SIG-M5 treated with dmso at 0.1 percent for 504 hours (cell line): ENCODE data around the gene HOXD13.

ENCODE experiments used
- DNase-seq: peaks from one replicate; lab custom pipeline; 2025; ENCODE audit not compliant: unreplicated experiment; lab: John Stamatoyannopoulos, UW

HOXD13 gene

DNA sequence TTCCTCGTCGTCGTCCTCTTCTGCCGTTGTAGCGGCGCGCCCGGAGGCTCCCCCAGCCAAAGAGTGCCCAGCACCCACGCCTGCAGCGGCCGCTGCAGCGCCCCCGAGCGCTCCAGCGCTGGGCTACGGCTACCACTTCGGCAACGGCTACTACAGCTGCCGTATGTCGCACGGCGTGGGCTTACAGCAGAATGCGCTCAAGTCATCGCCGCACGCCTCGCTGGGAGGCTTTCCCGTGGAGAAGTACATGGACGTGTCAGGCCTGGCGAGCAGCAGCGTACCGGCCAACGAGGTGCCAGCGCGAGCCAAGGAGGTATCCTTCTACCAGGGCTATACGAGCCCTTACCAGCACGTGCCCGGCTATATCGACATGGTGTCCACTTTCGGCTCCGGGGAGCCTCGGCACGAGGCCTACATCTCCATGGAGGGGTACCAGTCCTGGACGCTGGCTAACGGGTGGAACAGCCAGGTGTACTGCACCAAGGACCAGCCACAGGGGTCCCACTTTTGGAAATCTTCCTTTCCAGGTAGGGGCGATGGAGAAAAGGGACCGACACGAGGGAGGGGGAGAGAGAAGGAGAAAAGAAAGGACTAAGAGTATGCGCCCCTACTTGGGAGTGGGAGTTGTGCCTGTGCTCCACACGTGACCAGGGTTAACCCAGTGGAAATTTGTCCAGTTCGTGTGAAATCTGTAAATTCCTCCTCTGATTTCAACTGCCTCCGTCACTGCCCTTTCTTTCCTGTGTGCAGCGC is 800 bp downstream of the HOXD13 start:
- DNase-seq = peak; percentile 50

DNA sequence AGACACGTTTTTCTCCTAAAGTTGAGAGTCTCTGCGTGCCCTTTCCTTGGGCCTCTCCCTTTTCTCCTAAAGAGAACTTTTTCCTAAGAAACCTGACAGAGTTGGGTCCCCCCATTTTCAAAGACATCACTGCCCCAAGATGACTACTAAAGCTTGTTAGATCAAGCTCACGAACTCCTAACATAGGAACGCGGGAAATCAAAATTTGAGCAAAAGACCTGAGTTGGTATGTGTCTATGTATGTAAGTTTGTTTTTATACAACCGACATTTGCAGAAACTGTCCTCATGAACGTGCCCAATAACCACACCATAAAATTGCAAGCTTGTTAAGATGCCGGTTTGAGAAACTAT is 1.4 kb downstream of the HOXD13 start:
- DNase-seq = no peak

DNA sequence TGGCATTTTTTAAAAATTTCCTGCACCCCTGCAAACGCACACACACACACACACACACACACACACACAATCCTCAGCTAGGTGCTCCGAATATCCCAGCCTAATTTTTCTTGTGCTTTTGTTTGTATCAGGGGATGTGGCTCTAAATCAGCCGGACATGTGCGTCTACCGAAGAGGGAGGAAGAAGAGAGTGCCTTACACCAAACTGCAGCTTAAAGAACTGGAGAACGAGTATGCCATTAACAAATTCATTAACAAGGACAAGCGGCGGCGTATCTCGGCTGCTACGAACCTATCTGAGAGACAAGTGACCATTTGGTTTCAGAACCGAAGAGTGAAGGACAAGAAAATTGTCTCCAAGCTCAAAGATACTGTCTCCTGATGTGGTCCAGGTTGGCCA is 1.8 kb downstream of the HOXD13 start:
- no peak for DNase-seq

DNA sequence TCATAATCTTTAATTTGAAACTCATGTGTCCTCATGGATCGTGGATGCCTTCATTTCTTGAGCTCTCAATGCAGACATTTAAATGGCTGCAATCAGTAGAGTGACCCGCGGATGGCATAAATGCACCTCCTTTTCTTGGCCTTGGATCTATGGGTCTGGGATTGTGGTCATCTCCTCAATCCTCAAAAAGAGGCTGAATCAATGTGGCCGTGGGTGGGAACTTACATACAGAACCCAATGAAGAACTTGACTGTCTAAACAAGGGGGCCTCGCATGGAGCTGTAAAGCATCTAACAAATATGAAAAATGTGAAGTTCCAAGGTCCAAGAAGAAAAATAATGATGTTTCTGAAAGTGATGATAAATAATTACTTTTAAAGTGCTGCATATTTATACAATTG is 2.9 kb downstream of the HOXD13 start:
- no peak for DNase-seq

DNA sequence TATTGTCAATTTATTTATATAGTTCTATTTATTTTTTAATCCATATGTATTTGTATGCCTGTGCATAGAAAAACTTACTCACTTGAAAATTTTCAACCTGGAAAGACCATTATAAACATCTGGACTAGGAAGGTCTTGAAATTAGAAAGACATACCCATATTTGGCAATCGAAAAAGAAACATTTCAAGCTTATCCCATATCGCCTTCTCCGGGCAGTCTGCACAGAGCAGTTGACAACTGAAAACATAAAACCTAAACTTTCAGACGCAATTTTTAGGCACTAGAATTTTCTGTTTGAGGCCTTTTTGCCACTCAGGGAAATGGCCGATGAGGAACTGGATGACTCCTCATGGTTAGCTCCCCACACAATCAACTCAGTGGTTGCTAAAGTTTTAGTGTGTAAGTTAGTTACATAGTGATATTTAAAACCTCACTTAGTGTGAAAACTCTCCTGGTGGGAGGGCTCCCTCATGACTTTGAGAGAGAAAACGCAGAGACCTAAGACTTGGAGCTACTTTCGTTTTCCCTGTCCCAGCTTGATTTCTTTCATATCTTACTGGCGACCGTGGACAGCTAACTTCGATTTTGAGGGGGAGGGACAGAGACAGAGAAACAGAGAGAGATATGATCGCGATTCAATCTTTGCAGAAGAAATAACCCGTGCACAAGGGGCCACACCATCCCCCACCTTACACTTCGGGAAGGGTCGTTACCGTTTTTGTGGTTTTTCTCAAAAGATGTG is 3.9 kb downstream of the HOXD13 start:
- peak; percentile 77 for DNase-seq

DNA sequence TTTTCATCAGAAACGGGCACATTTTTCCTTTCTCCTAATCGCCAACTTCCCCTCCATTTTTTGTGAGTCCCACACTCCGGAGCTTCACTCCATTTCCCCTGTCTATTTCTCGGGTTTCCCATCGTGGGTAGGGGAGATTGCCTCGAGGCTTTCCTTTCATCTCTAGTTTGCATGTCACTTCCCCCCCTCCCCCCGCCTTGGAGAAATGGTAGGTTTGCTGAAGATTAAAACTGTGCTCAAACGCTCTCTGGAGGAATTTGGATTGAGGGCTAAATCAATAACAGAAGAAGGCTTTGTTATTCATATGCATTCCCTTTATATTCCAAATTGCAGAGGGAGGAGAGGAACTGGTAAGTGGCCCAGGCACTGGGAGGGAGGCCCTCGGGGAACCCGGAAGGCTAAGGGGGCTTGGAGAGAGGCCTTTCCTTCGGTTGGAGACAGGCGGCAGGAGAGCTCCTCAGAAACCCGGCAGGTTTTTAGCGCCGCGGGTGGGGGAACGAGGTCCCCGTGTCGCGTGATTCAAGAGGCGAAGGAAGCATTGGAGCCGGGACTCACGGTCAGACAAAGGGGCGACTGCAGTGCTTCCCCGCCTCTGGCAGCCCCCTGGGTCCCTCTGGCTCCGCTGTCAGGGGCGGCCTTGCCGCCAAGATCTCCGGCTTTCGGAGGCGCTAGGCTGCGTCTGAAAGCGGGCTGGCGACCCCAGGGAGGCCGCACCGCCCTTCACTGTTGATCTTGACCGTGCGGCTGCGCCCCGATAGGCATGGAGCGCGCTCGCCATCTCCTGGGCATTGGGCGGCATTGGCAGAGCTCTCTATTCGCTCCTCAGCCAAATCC is 4.7 kb downstream of the HOXD13 start:
- DNase-seq = peak; percentile 93

DNA sequence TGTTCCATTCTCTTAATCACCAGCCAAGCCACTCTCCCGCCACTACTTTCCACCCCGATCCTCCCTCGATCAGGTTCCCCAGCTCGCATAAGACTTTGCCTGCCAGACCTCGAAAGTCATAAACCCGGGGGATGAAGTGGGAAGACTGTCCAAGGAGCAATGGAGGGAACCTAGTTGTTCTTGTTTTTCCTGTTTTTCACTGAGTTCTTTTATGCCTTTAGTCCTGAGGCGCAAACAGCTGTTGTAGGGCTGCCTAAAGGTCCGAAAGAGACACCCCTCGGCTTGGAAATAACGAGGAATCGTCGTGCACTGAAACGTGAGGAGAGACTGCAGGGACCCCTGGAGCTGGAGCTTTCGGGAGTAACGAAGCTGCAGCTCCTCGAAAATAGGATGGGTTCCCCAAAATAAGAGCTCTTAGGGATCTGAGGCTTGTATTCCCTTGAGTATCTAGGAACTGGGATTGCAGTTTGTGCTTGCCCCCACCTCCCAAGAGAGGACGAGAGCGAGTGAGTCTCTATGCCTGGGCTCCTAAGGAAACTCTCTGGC is 5.4 kb downstream of the HOXD13 start:
- DNase-seq = no peak

DNA sequence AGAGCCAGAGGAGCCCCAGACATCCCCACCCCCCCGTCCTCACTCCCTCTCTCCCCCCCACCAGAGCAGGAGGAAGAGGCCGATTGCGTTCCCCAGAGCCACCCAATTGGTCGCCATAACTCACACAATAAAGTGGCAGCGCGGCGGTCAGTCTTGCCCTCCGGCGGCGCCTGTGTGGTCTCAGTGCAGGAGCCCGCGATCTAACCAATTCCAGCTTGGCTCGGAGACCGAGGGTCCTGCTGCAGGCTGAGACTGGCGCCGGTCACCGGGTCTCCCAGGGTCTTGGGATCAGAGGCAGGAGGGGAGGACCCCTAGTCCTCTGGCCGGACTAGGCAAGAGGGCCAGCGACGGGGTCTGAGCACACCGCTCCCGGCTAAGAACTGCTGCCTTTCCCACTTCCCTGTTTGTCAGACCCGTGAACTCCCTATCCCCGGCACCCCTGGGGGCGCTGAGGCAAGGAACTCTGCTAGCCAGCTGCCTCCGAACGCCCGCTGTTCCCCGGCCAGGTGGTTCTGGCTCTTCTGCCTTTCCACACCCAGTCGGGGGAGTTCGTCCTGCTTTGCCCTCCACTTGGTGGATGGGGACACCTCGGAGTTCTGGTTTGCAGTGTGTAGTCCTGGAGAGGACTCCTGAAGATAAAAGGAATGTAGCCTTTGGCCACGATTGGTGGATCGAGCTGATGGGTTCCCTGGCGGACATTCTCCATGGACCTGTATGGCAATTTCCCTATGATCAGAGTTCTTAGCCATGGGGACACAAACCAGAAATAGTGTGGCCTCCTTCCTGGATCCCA is 6.0 kb downstream of the HOXD13 start:
- DNase-seq = no peak

DNA sequence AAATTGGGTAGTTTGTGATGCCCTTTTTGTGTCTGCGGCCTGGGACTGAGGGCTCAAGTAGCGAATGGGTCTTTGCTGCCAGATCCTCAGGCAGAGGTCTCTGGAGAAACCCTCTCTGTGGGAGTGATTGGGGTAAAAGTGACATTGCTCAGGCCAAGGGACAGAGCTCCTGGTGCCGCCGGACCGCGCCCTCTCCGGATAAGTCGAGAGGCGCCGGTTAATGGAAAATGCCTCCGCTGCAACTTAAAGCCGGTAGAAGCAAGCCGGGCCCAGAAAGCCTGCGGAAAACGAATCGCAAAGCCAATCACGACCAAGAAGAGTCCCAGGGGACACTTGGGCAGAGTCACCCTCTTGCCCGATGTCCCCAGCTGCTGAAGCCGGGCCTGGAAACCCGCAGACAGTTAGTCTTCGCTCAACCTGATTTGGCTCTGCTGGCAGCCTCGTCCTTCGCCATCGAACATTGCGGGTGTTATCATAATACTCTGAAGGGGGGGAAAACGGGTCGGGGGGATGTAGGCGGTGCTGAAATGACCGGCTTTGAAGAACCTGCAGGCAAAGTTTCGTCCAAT is 6.7 kb downstream of the HOXD13 start:
- DNase-seq = no peak

DNA sequence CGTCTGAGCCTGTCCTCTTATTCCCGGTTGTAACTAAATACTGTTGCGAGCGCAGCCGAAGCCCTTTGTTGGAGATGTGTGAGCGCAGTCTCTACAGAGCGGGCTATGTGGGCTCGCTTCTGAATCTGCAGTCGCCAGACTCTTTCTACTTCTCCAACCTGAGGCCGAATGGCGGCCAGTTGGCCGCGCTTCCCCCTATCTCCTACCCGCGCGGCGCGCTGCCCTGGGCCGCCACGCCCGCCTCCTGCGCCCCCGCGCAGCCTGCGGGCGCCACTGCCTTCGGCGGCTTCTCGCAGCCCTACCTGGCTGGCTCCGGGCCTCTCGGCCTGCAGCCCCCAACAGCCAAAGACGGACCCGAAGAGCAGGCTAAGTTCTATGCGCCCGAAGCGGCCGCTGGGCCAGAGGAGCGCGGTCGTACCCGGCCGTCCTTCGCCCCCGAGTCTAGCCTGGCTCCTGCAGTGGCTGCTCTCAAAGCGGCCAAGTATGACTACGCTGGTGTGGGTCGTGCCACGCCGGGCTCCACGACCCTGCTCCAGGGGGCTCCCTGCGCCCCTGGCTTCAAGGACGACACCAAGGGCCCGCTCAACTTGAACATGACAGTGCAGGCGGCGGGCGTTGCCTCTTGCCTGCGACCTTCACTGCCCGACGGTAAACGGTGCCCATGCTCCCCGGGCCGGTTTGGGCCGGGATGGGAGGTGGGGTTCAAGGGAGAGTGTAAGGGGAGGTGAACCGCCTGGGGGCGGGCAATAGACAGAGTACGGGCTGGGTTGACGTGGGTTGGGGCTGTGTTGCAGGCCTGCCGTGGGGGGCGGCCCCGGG is 7.4 kb downstream of the HOXD13 start, which contains the start of gene HOXD12:
TSS of gene HOXD12 (plus strand) at position 68 of the 819 bp plus-strand sequence. CDS start at position 75, 7 bp downstream.
- DNase-seq = no peak

DNA sequence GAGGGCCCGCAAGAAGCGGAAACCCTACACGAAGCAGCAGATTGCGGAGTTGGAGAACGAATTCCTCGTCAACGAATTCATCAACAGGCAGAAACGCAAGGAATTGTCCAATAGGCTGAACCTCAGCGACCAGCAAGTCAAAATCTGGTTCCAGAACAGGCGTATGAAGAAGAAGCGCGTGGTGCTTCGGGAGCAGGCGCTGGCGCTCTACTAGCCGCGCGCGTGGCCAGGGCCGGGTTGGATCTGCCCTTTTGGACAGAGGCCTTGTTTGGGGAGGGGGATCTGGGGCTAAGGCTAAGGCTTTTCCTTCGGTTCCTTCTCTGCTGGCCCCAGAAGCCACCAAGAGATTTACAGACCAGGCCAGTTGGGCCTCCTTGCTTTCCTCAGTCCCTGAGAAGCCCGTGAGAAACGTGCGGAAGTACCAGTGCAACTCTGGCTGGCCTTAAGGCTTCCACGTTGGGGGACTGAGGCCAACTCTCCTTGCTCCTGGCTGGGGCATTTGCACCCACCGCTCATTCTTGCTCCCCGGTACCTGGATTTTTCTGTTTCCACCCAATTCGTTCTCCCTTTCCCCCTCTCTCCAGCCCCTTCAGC is 8.1 kb downstream of the HOXD13 start:
- no peak for DNase-seq

DNA sequence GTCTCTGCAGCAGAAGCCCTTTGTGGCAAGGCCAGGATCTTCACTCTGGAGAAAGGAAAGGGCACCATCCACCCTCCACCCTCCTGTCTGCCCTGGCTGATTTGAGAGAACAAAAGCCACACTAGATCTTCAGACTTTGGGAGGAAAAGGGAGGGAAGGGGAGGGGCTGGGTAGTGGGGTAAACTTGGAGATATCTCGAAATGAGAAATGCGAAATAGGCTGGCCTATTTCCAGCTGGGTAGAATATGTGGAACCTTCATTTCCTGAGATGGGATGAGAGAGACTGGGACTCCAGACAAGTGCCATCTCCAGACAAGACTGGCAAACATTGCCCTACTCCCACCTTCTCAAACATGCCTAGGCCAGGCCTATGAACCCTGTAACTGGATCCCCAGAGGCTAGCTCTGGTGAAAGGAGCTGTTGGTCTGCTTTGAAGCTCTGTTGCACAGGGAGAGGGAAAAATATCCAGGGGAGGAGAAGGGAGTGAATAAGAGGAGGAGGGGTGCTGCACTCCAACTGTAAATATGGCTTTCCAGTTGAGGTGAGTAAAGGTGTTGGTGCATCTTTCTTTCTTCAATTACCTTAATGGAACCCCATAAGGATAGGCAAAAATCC is 8.8 kb downstream of the HOXD13 start:
- DNase-seq = no peak

DNA sequence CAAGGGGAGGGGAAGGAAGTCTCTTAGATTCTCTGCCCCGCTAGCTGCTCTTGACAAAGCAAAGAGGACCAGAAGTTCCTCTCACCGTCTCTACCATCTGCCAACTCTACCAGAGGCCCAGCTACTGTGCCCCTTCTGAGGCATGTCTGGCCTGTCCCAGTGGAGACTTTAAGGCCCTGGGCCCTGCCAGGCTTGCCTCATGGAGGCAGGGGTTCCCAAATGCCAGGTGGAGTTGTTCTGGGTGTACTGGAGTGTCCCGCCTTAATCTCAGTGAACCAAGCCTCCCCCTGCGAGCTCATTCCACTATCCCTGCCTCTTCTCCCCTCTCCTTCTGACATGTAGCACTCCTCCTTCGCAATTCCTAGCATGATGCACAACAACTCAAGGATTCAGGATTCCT is 9.3 kb downstream of the HOXD13 start:
- DNase-seq = no peak

DNA sequence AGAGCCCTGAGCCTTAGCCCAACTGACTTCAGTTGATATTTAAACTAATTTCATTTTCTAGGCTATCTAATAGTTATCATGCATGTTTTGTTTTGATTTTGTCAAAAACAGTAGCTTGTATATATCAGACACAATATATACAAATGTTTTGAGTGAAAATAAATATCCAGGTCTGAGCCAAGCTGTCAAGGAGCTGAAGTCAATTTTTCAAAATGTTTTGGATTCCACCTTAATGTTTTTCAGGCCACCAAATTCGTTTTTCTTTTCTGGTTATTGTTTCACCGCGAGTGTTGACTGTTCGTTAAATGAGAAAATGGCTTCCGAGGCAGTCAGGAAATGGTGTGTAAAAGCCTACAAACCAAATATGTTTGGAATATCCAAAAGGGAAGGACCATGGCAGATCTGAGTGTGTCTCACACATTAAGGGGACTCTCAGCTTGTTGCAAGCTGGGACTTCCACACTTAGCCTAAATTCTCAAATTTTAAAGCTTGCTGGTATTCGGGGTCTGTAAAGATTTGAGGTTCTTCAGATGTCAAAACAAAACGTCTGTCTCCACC is 9.9 kb downstream of the HOXD13 start:
- DNase-seq = no peak

DNA sequence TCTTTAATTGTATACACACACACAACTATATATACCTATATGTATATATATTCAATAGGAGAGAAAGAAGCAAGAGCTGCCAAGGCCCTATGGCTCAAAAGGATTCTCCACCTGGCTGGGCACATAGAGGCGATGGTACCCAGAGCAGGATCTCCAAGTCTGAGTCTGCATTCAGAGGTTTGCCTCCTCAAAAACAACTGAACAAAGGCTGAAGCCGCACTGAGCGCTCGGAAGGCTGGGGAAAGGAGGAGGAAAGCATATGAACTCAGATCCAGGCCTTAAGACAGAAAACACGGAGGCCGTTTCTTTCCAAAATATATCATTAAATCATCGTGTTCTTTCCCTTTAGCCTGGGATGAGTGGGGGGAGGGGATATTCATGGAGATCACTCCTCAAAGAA is 10.7 kb downstream of the HOXD13 start:
- DNase-seq = no peak

DNA sequence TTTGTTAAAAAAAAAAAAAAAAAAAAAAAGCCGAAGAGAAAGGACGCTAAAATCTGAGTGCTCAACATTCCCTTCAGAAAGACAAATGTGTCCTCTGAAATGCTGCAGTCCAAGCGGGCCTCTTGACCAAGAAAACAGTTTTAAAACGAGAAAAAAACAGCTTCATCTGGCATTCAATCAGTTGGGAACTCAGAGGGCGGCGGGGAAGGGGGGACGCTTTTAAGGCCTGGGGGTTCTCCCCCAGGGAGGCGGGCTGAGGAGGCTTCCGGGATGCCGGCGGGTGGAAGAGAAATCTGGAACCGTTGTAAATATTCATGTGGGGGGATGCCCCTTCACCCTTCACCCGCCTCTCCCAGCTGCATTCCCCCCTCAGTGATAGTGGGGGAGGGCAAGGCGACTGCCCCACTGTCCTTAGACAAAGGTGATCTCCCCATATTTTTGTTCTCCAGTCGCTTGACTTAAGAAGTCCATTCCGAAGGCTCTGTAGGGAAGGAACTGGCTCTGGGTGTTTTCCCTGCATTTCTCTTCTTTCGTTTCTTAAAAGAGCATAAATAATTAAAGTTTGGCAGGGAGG is 11.3 kb downstream of the HOXD13 start:
- DNase-seq = no peak

DNA sequence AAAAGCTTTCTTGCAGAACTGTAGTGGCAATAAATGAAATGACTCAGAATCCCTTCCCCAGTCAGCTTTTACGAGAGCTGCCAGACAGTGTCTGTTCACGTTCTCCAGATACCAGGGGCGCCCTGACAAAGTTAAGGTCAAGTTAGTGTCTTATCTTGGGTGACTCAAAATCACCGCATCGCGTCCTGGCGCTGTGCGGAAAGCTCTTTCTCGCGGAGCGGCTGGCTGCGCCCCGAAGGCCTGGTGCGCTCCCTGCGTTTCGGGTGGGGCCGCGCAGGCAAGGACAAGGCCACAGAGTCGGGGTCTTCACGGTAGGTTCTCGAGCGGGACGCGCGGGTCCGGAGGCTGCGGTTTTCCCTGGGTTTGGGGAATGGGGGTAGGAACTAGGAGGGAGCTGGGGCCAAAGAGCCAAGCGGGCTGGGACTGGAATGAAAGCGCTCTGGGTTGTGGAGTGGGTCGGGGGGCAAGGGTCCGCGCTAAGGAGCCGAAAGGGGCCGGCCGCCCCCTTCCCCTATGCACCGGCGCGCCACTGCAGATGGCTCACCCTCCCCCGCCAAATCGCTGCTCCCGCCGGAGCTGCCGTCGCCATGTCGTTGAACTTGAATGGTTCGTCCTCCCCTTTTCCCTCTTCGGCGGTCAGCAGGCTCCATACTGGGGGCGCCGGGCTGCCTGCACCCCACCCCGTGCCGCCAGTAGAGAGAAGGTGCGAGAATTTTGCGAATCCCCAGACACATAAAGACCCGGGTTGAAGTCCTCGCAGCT is 12.0 kb downstream of the HOXD13 start:
- peak; percentile 37 for DNase-seq
